HG03457 (cell line): ENCODE data around the gene HPS1.

ENCODE experiments used
- ATAC-seq: cut with Tn5 transposase; IDR thresholded peaks from one replicate; pipeline ENCODE4 v1.9.1; 2021; ENCODE audit warnings: moderate number of reproducible peaks; ENCODE audit not compliant: unreplicated experiment

HPS1 gene

GRCh38 chr10:98433881-98434732, 12.6 kb downstream of the HPS1 start:
- ATAC-seq, result no peak

DNA sequence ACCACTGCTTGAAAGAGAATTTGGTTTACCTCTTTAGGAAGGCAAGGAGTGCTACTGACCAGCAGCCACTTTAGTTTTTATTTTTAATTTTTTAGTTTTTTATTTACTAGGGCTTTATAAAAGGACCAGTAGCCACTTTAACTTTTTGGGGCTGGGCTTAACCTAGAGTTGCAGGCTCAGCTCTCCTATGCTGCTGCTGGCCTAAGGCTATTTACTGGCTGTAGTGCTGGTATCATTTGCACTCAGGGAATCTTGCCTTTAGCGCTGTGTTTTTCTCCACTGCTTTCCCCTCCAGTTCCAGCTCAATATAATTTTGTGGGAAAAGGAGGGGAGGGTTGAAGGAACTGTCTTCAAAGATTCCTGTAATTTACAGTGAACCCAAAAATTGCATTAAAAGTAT, 13.4 kb downstream of the HPS1 start:
- no peak for ATAC-seq

DNA sequence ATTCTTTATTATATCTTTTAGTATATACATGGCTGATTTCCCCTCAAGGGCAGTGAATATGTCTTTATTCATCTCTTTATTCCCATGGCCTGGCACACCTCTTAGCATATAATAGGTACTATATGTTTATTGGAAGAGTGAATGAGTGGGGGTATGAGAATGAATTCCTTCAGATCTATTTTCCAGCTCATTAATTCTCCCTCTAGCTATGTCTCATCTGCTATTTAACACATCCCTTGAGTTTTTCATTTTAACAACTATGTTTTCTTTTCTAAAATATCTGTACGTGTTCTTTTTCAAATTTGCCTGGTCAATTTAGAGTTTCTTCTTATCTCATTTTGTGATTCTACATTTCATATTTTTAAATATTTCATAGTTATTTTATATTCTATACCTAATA, 14.4 kb downstream of the HPS1 start:
- no peak for ATAC-seq

GRCh38 chr10:98431016-98431415, 15.7 kb downstream of the HPS1 start:
- ATAC-seq, result no peak

DNA sequence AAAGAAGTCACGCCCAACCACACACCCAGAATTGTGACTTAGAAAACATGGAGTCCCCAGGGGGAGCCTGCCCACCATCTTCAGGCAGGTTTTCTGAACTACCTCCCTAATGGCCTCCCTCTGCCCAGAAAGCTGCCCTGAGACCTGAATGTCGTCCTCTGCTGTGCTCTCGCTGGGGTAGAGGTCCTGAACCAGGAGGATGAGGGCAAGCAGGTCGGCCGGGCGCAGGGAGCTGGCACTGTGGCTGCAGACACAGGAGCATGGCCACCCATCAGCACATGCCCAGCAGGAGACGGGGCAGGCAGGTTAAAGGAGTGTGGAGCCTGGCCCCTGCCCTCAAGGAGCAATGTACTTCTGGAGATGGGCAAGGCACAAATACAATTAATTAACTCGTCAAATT, 16.3 kb downstream of the HPS1 start:
- ATAC-seq, result no peak

DNA sequence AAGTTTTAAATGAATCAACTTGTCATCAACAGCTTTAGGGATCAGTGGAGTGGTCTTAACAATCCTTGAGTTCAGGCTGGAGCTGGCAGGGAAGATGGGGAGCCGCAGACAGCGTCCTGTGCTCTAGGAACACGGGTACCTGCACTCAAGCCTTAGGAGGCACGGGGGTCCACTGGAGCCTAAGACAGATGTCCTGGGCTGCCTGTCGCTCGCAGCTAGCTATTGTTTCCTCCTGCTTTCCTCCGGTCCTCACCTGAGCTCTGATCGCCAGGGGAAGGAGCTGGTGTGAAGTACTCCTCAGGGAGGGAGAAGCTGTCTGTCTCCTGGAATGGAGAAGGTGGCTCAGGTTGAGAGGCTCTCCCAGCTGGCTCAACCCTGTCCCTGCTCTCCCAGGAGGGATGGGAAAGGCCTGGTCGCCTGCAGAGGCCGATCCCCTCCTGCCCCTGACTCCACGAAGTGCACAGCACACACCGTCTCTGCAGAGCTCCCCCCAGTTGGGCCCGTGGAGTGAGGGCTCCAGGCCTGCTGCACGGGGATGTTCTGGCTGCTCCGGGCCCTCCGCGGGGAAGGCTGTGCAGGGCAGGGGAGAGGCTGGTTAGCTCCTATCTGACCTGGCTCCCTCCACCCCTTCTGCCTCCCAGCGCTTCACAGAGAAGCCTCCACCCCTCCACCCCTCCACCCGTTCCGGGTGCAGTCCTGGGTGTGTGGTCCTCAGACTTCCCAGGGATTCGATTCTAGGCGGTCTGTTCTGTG, 17.2 kb downstream of the HPS1 start:
- no peak for ATAC-seq

- no peak for ATAC-seq
These were observed 19.7 kb downstream of the HPS1 start for GRCh38 chr10:98427011-98427515.

GRCh38 chr10:98425511-98426352, 21.0 kb downstream of the HPS1 start:
- ATAC-seq, result no peak

DNA sequence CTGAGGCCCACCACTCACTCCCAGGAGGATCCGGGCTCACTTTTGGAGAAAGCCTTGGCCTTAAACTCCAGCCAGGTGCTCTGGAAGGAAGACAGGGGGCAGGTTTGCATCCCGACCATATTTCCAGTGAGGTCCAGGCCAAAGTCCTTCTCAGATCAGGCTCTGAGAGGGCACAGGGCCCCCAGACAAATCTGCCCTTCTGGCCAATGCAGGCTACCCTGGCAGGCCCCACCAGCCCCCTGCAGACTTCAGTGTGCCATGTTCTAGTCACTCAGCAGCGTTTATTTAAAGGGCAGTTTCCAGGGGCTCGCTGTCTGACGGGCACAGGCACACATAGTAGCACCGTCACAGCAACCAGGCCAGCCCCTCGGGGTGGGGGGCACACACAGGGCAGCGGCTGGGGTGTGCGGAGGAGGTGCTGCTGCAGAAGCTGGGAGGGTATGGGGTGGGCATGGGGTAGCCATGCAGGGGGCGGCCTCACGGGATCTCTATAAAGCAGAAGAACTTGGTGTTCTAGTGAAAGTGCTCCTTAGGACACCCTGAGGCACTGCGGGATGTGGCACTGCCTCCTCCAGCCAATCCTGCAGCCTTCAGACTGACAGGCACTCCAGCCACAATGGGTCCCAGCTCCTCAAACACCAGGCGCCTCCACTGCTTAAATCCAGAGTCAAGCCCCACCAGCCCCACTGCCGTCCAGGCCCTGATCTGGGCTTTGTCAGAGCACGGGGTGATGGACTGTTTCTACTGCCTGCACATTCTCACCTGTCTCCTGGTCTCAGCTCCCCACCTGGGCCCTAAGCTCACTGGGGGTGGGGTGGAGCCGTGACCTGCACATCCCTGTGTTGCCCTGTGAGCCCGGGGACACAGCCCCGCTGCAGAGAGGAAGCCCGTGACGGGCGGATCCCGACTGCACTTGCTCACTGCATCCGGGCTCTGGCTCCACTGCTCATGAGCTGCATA, 22.2 kb downstream of the HPS1 start:
- no peak for ATAC-seq

DNA sequence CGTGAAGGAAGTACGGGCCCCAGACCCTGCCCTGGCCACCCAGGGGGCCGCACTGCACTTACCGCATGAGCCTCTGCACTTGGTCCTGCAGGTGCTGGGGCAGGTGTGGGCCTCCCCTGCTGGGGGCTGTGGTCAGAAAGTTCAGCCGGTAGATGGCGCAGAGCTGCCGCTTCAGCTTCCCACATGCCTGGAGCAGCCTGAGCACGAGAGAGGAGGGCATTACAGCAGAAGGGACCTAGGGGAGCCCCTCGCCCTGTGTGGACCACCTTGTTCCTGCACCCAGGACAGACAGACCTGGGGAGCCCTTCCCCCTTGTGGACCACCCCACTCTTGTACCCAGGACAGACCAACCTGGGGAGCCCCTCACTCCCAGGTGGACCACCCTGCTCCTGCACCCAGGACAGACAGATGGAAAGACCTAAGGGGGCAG, 23.0 kb downstream of the HPS1 start:
- no peak for ATAC-seq

GRCh38 chr10:98422182-98422581, 24.6 kb downstream of the HPS1 start:
- ATAC-seq, result no peak

- no peak for ATAC-seq
These were observed 25.9 kb downstream of the HPS1 start for GRCh38 chr10:98420786-98421185.

DNA sequence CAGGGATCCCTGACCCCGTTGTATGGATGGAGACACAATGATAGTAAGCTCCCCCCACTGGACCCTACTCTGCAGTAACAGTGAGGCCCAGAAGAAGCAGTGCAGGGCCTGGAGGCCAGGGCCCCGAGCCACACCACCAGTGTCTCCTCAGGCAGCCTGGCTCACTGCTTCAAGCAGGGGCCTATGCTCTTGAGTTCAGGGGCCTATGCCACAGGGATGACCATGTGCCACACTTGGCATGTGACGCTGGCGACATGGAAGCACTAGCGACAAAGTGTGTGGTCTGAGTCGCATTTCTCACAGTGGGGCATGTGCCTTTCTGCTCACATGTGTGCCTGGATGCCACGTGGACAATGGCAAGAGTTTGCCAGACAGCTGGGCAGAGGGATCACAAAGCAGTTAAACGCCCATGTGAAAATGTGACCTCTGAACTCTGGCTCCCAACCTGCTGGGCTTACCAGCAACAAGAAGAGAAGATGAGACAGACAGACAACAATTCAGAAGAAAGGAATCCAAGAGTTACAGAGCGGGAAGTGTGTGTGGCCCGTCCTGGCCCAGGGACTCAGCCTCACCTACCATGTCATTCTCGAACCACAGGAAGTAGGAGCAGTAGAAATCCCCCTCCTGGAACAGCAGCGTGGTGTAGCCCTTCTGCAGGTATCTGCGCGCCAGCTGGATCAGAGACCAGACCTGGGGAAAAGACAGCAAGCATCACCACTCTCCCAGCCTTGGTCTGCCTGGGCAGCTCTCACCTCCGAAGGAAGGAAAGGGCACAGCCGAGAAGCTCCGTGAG, 27.1 kb downstream of the HPS1 start:
- no peak for ATAC-seq

- no peak for ATAC-seq
These were observed 27.9 kb downstream of the HPS1 start for GRCh38 chr10:98418665-98419468.

DNA sequence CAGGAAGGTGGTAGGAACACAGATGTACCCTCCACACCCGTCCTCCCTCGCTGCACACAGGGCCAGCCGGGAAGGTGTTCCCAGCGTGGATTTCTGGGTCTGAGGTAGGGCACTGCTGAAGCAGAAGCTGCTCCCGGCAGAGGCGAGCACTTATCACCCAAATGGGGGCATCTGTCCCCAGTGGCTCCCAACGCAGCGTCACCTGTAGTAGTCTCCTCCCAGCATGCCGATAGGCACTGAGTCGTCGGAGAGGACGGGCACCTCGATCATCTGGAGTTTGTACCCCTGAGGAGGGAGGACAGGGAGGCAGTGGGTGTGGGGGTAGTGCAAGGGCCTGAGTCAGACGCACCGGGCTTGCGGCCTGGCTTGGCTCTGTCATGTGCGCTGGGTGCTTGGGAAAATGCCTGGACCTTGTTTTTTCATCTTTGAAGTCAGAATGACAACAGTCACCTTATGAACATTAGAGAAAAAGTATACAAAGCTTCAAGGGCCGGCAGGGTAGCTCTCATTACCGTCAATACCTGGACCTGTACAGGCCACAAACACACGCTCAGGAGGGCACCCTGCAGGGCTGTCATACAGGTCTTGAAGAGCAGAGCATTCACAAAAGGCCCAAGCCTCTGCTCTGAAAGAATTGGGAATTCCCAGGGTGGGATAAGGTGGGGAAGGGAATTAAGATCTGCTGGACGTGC, 28.6 kb downstream of the HPS1 start:
- ATAC-seq, result no peak

GRCh38 chr10:98417481-98417959, 29.2 kb downstream of the HPS1 start:
- no peak for ATAC-seq

DNA sequence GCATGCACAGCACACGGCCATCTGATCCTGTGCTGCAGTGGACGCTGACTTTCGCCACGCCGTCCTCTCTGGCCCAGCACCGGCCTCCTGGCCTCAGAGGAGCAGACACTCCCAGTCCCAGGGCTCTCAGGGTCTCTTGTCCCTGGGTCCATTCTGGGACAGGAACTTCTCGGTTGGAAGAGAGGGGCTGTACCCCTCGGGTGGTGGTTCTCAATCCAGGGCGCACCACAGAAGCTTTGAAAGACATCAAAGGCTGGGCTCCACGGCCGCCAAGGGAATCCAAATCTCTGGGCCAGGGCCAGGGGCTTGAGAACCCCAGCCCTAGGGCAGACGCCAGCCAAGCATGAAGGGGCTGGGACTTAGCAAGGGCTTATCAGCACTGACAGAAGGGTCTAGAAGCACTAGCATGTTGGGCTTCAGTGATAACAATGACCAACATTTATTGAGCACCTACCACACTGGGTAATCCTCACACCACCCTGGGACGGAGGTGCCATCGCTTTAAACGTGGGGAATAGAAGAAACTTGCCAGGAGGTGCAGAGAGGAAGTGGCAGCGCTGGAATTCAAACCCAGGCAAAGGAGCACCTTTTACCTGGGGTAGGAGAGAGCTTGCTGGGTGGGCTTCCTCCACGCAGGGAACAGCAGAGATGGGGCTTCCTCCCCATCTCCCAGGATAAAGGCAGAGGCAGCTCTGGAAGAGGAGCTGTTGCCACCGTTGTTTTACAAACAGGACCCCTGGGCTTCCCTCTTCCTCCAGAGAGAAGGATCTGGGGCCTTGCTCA, 29.9 kb downstream of the HPS1 start:
- ATAC-seq, result no peak
